Lower leg skin (tissue), 3 donors: ENCODE data around the gene RAD51B.

Experiments
- POLR2A ChIP-seq, 2 donors: fragments of 450-650 bp; IDR thresholded peaks; one replicate each; pipeline ENCODE4 v1.6.1; 2016 to 2017; ENCODE audit warnings: antibody characterized with exemption in 2 of 2, mild to moderate bottlenecking in 1 of 2, moderate library complexity in 1 of 2
- TF ChIP-seq, protein P1 (sequence below), 3 donors: fragments of 450-650 bp; IDR thresholded peaks; one replicate each; pipeline ENCODE4 v1.5.1; 2016; ENCODE audit warnings: antibody characterized with exemption in 3 of 3, mild to moderate bottlenecking in 3 of 3, moderate library complexity in 2 of 3

DNA sequence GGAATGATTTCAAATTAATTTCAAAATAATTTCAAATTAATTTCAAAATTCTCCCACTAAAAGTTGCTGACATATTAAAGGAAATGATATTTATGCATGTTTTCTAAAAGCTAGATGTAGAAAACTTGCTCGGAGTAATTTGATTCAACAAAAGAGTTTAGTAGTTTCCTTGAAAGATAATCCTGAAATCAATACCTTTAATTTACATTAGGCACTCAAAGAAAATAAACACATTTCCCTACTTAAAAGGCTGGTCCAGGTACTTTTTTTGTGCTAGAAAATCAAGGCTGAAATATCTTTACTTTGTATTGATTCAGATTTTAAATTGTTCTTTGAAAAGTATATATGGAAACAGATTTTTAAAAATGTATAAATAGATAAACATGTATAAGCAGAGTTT lies 370.5 kb downstream of the RAD51B start:
- TF ChIP-seq, protein P1, sequence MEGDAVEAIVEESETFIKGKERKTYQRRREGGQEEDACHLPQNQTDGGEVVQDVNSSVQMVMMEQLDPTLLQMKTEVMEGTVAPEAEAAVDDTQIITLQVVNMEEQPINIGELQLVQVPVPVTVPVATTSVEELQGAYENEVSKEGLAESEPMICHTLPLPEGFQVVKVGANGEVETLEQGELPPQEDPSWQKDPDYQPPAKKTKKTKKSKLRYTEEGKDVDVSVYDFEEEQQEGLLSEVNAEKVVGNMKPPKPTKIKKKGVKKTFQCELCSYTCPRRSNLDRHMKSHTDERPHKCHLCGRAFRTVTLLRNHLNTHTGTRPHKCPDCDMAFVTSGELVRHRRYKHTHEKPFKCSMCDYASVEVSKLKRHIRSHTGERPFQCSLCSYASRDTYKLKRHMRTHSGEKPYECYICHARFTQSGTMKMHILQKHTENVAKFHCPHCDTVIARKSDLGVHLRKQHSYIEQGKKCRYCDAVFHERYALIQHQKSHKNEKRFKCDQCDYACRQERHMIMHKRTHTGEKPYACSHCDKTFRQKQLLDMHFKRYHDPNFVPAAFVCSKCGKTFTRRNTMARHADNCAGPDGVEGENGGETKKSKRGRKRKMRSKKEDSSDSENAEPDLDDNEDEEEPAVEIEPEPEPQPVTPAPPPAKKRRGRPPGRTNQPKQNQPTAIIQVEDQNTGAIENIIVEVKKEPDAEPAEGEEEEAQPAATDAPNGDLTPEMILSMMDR (IDR thresholded peaks at IDR 0.05) = no peak
- no peak for TF ChIP-seq POLR2A (IDR thresholded peaks at IDR 0.05)
